Measurements from ENCODE around the gene RPL32.

DNA sequence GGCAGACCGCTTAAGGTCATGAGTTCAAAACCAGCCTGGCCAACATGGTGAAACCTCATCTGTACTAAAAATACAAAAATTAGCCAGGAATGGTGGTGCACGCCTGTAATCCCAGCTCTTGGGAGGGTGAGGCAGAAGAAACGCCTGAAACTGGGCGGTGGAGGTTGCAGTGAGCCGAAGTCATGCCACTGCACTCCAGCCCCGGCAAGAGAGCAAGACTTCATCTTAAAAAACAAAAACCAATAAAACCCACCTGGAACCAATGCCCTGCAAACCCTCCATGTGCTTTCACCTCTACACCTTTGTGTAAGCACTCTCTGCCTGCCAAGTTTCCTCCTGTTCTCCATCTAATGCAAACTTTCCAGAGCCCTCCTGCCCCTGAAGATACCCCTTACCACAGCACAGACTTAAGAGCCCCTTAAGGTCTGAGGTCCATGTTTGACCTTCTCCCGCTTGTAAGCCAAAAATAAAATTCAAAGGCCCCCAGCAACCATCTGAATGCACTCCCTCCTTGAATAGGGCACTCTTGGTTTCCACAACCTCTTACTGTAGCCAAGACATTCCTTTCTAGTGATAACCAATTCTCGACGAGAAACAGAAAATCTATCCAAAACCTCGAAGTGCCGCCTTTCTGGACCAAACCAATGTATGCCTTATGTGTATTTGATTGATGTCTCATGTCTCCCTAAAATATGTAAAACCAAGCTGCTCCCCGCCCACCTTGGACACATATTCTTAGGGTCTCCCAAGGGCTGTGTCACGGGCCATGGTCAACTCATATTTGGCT, 3.0 kb downstream of the RPL32 start:
- no peak for TF ChIP-seq EZH2 (IDR thresholded peaks at IDR 0.05; ENCODE audit: insufficient read depth, poor library complexity, severe bottlenecking)
- no peak for TF ChIP-seq EZH2phosphoT487 (IDR thresholded peaks at IDR 0.05; ENCODE audit: insufficient read depth, low read depth)
